Aorta (tissue), 5 donors: ENCODE data around the gene MLLT10. TPM values are rescaled to one million over a fixed set of nuclear protein-coding genes. Genes with fewer than 3 reads are reported as not detected.

Experiments used
- ATAC-seq: fragments of 200-7000 bp; cut with Tn5 transposase; one replicate; pipeline ENCODE4 v1.9.1; 2022; ENCODE audit warnings: moderate library complexity; ENCODE audit not compliant: low FRiP score
- DNase-seq, 2 donors: peaks; one replicate each; pipeline ENCODE4 v3.0.0-alpha.2; 2020
- H3K27ac ChIP-seq, 2 donors: one replicate each; pipeline ENCODE4 v1.5.1; 2013; ENCODE audit warnings: low read length in 2 of 2, mild to moderate bottlenecking in 2 of 2, moderate library complexity in 2 of 2, control low read depth in 1 of 2, inconsistent platforms in 1 of 2, low read depth in 1 of 2
- H3K27me3 ChIP-seq, 2 donors: one replicate each; pipeline ENCODE4 v1.6.1; 2013; ENCODE audit warnings: control low read depth in 1 of 2, low read length in 1 of 2, mild to moderate bottlenecking in 1 of 2, moderate library complexity in 1 of 2; ENCODE audit not compliant: insufficient read depth in 2 of 2, control insufficient read depth in 1 of 2
- H3K36me3 ChIP-seq, 2 donors: one replicate each; pipeline ENCODE4 v1.6.1; 2013; ENCODE audit warnings: control low read depth in 1 of 2, low read length in 1 of 2, mild to moderate bottlenecking in 1 of 2; ENCODE audit not compliant: insufficient read depth in 2 of 2, control insufficient read depth in 1 of 2
- H3K4me1 ChIP-seq, 2 donors: one replicate each; pipeline ENCODE4 v1.6.1; 2013; ENCODE audit warnings: low read length in 2 of 2, control low read depth in 1 of 2, mild to moderate bottlenecking in 1 of 2, moderate library complexity in 1 of 2; ENCODE audit not compliant: insufficient read depth in 2 of 2, control insufficient read depth in 1 of 2
- H3K4me3 ChIP-seq, 2 donors: one replicate each; pipeline ENCODE4 v1.5.1; 2013; ENCODE audit warnings: low read length in 2 of 2, control low read depth in 1 of 2, mild to moderate bottlenecking in 1 of 2
- H3K9me3 ChIP-seq: one replicate; pipeline ENCODE4 v1.6.1; 2013; ENCODE audit warnings: mild to moderate bottlenecking, low read length; ENCODE audit not compliant: control insufficient read depth
- WGBS, 2 donors: extraction: QIAGEN DNeasy Blood & Tissue Kit; methylation state at CpG; one replicate each; pipeline ENCODE4 v1.1.7; 2013; 5-methylcytosine and 5-hydroxymethylcytosine counted together
- intact Hi-C, 2 donors: fragments of 100-400 bp; cut with DNase I; formaldehyde crosslinking; loops; one replicate each; pipeline versions ENCODE4 v1.14.2 to v1.15.0; 2022
- polyA plus RNA-seq, 2 donors: library from polyadenylated mRNA; stranded (reverse); fragments of 200-250 nt; gene quantifications; one replicate each; pipeline ENCODE4 v1.2.3, GENCODE V29; 2013
- total RNA-seq, 2 donors: library from RNA; stranded (reverse); fragmentation: NEBNext Ultra II Directional; extraction: Animal tissue kit (Norgen Biotek cat#: 25700); gene quantifications; one replicate each; pipeline ENCODE4 v1.2.1, GENCODE V29; 2021
- donor health status: healthy with polysubstance abuse.
- donor health status: Bipolar disorder and iron deficiency.
- donor health status: DM: no; HTN: no; CAD: no.
- donor health status: DM: no; HTN: no; CAD: no.
- donor health status: DM: yes; HTN: yes; CAD: no.

Gene MLLT10
- total and polyA plus RNA-seq, 4 donors: 8.4 to 75.3 (median 26.3) TPM

- peaks cover 0 to 4% of the 10 kb centered on the region in 2 donors for H3K36me3 ChIP-seq
- DNase-seq: peak in 1 of 2 donors; percentile 58
- WGBS, 2 donors: 25 to 27% methylated on average over 10 of the region's 10 CpGs
These were observed 198.2 kb downstream of the MLLT10 start for GRCh38 chr10:21732067-21732772.

DNA sequence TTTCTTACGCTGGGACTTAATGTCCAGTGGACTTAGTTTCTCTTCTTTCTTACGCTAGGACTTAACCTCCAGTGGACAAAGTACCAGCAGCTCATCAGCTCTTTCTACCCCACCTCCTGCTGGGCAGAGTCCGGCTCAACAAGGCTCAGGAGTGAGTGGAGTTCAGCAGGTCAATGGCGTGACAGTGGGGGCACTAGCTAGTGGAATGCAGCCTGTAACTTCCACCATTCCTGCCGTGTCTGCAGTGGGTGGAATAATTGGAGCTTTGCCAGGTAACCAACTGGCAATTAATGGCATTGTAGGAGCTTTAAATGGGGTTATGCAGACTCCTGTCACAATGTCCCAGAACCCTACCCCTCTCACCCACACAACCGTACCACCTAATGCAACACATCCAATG lies 199.7 kb downstream of the MLLT10 start:
- ATAC-seq: no peak
- Histone ChIP-seq H3K4me1 (no peaks in the 10 kb centered on the region), H3K36me3 (peaks cover 0 to 4% of the 10 kb centered on the region in 2 donors), H3K27ac (no peak overlapping the region), H3K27me3 (no peaks in the 10 kb centered on the region), H3K4me3 (no peak overlapping the region), H3K9me3 (no peaks in the 10 kb centered on the region)
- intact Hi-C loops: loop anchor here (2.0 to 10.0 kb wide), 3 partner anchors 236 to 459 kb away; no protein-coding TSS in a partner anchor
- no peak for DNase-seq
- 75 to 78% methylated on average over 6 of the region's 6 CpGs for WGBS, 2 donors

More at GRCh38 chr10:21732067-21732772, 198.2 kb downstream of the MLLT10 start:
- Histone ChIP-seq H3K27me3 (no peaks in the 10 kb centered on the region), H3K4me1 (no peaks in the 10 kb centered on the region), H3K27ac (no peak overlapping the region), H3K4me3 (no peak overlapping the region), H3K9me3 (no peaks in the 10 kb centered on the region)
- intact Hi-C loops: loop anchor here (2.0 to 10.0 kb wide), 3 partner anchors 235 to 457 kb away; no protein-coding TSS in a partner anchor
- ATAC-seq: peak; percentile 87

- no peak for DNase-seq
- no peak for ATAC-seq
- intact Hi-C loops: loop anchor here in 1 of 2 donors (10.0 kb wide), 1 partner anchor 462 kb away; no protein-coding TSS in a partner anchor
- Histone ChIP-seq H3K4me1 (no peaks in the 10 kb centered on the region), H3K36me3 (peaks cover 0 to 6% of the 10 kb centered on the region in 2 donors), H3K4me3 (no peak overlapping the region), H3K27ac (no peak overlapping the region), H3K27me3 (no peaks in the 10 kb centered on the region), H3K9me3 (no peaks in the 10 kb centered on the region)
- 89% methylated on average over 4 of the region's 4 CpGs for WGBS, 2 donors
These were observed 203.1 kb downstream of the MLLT10 start for GRCh38 chr10:21737106-21737505.

GRCh38 chr10:21740989-21741388 lies 207.0 kb downstream of the MLLT10 start:
- Histone ChIP-seq H3K9me3 (no peaks in the 10 kb centered on the region), H3K4me1 (no peaks in the 10 kb centered on the region), H3K4me3 (no peak overlapping the region), H3K36me3 (peaks cover 0 to 3% of the 10 kb centered on the region in 2 donors), H3K27me3 (no peaks in the 10 kb centered on the region), H3K27ac (no peak overlapping the region)
- ATAC-seq (no peak), DNase-seq (no peak)
- 76 to 85% methylated on average over 4 of the region's 4 CpGs for WGBS, 2 donors
- intact Hi-C loops: no loop called here

GRCh38 chr10:21742740-21743412 lies 208.8 kb downstream of the MLLT10 start:
- DNase-seq (no peak), ATAC-seq (no peak)
- Histone ChIP-seq H3K27me3 (no peaks in the 10 kb centered on the region), H3K27ac (no peak overlapping the region), H3K36me3 (peaks cover 0 to 3% of the 10 kb centered on the region in 2 donors), H3K4me1 (no peaks in the 10 kb centered on the region), H3K4me3 (no peak overlapping the region), H3K9me3 (no peaks in the 10 kb centered on the region)
- intact Hi-C loops: no loop called here
- 95 to 98% methylated on average over 5 of the region's 5 CpGs for WGBS, 2 donors

- 84 to 85% methylated on average over 11 of the region's 11 CpGs for WGBS, 2 donors
- Histone ChIP-seq H3K4me1 (no peaks in the 10 kb centered on the region), H3K27me3 (no peaks in the 10 kb centered on the region), H3K36me3 (no peaks in the 10 kb centered on the region), H3K9me3 (no peaks in the 10 kb centered on the region), H3K4me3 (no peak overlapping the region), H3K27ac (no peak overlapping the region)
- intact Hi-C loops: no loop called here
- DNase-seq (no peak), ATAC-seq (no peak)
These were observed 210.2 kb downstream of the MLLT10 start for GRCh38 chr10:21744223-21744622.

GRCh38 chr10:21746118-21746517 lies 212.1 kb downstream of the MLLT10 start:
- H3K36me3 ChIP-seq: no peaks in the 10 kb centered on the region
- H3K9me3 ChIP-seq: no peaks in the 10 kb centered on the region
- H3K27me3 ChIP-seq: no peaks in the 10 kb centered on the region
- no peak overlapping the region for H3K27ac ChIP-seq
- 94 to 97% methylated on average over 6 of the region's 6 CpGs for WGBS, 2 donors
- no peak for DNase-seq
- no peaks in the 10 kb centered on the region for H3K4me1 ChIP-seq
- H3K4me3 ChIP-seq: no peak overlapping the region
- intact Hi-C loops: no loop called here
- ATAC-seq: no peak

DNA sequence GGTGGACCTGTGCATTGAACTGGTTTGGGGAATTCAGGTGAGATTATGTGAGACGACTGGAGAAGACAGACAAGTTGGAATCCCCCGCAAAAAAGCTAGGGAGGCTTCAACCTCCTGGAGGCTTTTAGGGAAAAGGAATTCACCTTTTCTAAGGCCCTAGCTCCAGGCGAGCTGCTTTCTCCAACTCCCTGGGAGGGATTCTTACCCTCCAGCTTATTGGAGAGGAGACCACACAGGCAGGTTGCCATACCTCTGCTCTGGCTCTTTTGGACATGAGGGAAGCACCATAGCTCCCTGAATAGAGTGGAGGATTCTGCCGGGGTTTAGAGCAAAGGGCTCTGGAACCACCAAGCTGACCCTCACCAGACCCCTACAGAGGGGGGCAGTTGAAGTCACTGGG lies 213.8 kb downstream of the MLLT10 start:
- Histone ChIP-seq H3K27me3 (no peaks in the 10 kb centered on the region), H3K4me3 (no peak overlapping the region), H3K27ac (no peak overlapping the region), H3K4me1 (no peaks in the 10 kb centered on the region), H3K36me3 (no peaks in the 10 kb centered on the region), H3K9me3 (no peaks in the 10 kb centered on the region)
- ATAC-seq (no peak), DNase-seq (no peak)
- intact Hi-C loops: no loop called here
- 84 to 90% methylated on average over 4 of the region's 4 CpGs for WGBS, 2 donors

GRCh38 chr10:21749788-21750187 lies 215.8 kb downstream of the MLLT10 start:
- intact Hi-C loops: no loop called here
- H3K4me3 ChIP-seq: no peak overlapping the region
- H3K27me3 ChIP-seq: no peaks in the 10 kb centered on the region
- H3K4me1 ChIP-seq: no peaks in the 10 kb centered on the region
- no peak overlapping the region for H3K27ac ChIP-seq
- ATAC-seq (no peak), DNase-seq (no peak)
- H3K36me3 ChIP-seq: no peaks in the 10 kb centered on the region
- H3K9me3 ChIP-seq: no peaks in the 10 kb centered on the region
- WGBS, 2 donors: 32 to 42% methylated on average over 3 of the region's 3 CpGs
